Left ventricle myocardium inferior (tissue), 1 donor: Measurements from ENCODE around the gene PAH. TPM values are rescaled to one million over a fixed set of nuclear protein-coding genes. Genes with fewer than 3 reads are reported as not detected.
"Not testable (repeated sequence)": the region's sequence is repeated elsewhere in the genome, so short reads cannot be mapped to it uniquely, and the experiment has no call there.

ENCODE experiments used
- DNase-seq: peaks from one replicate; pipeline ENCODE4 v3.0.0-alpha.2; 2020
- H3K27ac ChIP-seq: fragments of 200-600 bp; replicated peaks from 2 replicates; pipeline ENCODE4 v1.8.0; 2021
- H3K27me3 ChIP-seq: fragments of 200-600 bp; 2 replicates; pipeline ENCODE4 v1.8.0; 2021; ENCODE audit warnings: low read depth
- H3K36me3 ChIP-seq: fragments of 200-600 bp; 2 replicates; pipeline ENCODE4 v1.8.0; 2021
- H3K4me1 ChIP-seq: fragments of 200-600 bp; 2 replicates; pipeline ENCODE4 v1.8.0; 2021
- H3K4me3 ChIP-seq: fragments of 200-600 bp; 2 replicates; pipeline ENCODE4 v1.8.0; 2021; ENCODE audit warnings: mild to moderate bottlenecking, moderate library complexity
- H3K9me3 ChIP-seq: fragments of 200-600 bp; replicated peaks from 2 replicates; pipeline ENCODE4 v1.8.0; 2021
- intact Hi-C: fragments of 100-400 bp; cut with micrococcal nuclease; formaldehyde crosslinking; loops from one replicate; pipeline ENCODE4 v1.11.0; 2022
- total RNA-seq: library from RNA; stranded (reverse); fragmentation: NEBNext Ultra II Directional; extraction: Animal tissue kit (Norgen Biotek cat#: 25700); gene quantifications from one replicate; pipeline ENCODE4 v1.2.1, GENCODE V29; 2021
- TF ChIP-seq, protein P1 (sequence below): fragments of 200-600 bp; IDR thresholded peaks from 2 replicates; pipeline ENCODE4 v1.8.0; 2021; ENCODE audit warnings: antibody characterized with exemption, mild to moderate bottlenecking, borderline replicate concordance
- donor health status: DM: no; HTN: yes; CAD: no; lungs with severe emphysema.

The PAH gene
- total RNA-seq, 1 donor from 2014 or later, result not detected

DNA sequence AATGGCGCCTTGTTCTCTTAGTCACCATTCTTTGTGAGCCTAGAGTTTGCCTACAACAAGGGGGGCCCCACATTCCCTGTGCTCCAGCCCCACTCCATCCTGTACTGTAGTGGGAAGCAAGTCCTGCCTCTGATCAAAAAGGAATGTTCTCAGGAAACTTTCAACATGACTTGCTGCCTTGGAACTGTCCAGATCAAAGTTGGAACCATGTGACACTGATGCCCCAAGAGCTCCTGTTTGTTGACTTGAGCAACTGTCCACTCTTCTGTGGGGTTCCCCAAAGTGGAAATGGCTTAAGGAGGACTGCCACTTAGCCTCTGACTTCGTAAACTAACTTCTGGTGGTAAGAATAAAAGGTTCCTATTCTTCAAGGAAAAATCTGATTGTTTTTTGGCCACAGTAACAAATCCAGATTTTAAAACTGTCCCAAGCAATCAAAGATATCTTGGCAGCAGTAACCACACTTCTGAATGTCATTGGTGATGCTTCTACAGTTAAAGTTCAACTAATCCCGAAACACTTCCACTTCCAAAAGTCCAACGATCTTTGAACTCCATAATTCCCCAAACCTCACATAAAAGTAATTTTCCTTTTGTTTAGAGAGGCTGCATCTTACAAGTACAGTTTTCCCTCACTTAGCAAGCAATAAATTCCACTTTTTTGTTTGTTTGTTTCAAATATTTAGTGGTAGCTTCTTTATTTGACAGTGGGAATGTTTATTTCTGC, 67.2 kb downstream of the PAH start:
- no peak overlapping the region for H3K4me3 ChIP-seq
- DNase-seq, result no peak
- no peaks in the 10 kb centered on the region for H3K4me1 ChIP-seq
- H3K9me3 ChIP-seq, result no peaks in the 10 kb centered on the region
- TF ChIP-seq, protein P1, sequence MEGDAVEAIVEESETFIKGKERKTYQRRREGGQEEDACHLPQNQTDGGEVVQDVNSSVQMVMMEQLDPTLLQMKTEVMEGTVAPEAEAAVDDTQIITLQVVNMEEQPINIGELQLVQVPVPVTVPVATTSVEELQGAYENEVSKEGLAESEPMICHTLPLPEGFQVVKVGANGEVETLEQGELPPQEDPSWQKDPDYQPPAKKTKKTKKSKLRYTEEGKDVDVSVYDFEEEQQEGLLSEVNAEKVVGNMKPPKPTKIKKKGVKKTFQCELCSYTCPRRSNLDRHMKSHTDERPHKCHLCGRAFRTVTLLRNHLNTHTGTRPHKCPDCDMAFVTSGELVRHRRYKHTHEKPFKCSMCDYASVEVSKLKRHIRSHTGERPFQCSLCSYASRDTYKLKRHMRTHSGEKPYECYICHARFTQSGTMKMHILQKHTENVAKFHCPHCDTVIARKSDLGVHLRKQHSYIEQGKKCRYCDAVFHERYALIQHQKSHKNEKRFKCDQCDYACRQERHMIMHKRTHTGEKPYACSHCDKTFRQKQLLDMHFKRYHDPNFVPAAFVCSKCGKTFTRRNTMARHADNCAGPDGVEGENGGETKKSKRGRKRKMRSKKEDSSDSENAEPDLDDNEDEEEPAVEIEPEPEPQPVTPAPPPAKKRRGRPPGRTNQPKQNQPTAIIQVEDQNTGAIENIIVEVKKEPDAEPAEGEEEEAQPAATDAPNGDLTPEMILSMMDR, result no peak
- intact Hi-C loops, result no loop called here
- H3K27ac ChIP-seq, result no peak overlapping the region
- H3K36me3 ChIP-seq, result no peaks in the 10 kb centered on the region
- H3K27me3 ChIP-seq, result peaks cover 12% of the 10 kb centered on the region

DNA sequence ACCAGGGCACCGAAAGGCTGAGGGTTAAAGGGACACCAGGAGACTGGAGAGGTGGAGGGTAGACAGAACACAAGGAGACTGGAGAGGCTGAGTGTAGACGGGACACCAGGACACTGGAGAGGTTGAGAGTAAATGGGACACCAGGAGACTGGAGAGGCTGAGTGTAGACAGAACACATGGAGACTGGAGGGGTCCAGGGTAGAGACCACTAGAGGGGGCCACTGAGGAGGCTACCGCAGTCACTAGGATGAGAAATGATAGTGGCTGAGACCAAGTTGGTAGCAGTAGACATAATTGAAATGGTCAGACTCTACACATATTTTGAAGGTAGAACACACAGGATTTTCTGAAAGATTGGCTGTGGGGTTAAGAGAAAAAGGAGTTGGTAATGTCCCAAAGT, 68.2 kb downstream of the PAH start:
- Histone ChIP-seq H3K27ac (no peak overlapping the region), H3K4me1 (no peaks in the 10 kb centered on the region), H3K9me3 (no peaks in the 10 kb centered on the region), H3K4me3 (no peak overlapping the region), H3K36me3 (no peaks in the 10 kb centered on the region), H3K27me3 (peaks cover 16% of the 10 kb centered on the region)
- TF ChIP-seq, protein P1, result no peak
- intact Hi-C loops, result no loop called here
- no peak for DNase-seq

DNA sequence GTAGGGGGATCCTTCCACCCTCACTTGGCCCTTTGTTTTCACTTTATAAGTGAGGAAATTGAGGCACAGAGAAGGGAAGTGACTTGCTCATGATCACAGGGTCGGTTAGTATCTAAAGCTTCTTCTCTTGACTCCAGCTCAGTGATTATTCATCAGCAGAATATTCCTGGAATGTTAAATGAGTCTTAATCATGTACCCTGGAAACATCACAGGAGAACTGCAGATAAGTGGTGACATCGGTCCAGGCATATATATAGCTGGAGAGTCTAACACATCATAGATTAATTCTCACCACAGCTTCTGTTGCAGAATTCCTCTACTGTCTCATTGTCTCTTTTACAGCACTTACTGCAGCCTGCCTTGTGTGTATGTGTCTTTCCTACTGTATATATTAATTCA, 69.9 kb downstream of the PAH start:
- Histone ChIP-seq H3K4me3 (no peak overlapping the region), H3K36me3 (no peaks in the 10 kb centered on the region), H3K27me3 (peaks cover 16% of the 10 kb centered on the region), H3K4me1 (no peaks in the 10 kb centered on the region), H3K27ac (no peak overlapping the region), H3K9me3 (no peaks in the 10 kb centered on the region)
- no peak for DNase-seq
- TF ChIP-seq, protein P1, result no peak
- intact Hi-C loops, result no loop called here

DNA sequence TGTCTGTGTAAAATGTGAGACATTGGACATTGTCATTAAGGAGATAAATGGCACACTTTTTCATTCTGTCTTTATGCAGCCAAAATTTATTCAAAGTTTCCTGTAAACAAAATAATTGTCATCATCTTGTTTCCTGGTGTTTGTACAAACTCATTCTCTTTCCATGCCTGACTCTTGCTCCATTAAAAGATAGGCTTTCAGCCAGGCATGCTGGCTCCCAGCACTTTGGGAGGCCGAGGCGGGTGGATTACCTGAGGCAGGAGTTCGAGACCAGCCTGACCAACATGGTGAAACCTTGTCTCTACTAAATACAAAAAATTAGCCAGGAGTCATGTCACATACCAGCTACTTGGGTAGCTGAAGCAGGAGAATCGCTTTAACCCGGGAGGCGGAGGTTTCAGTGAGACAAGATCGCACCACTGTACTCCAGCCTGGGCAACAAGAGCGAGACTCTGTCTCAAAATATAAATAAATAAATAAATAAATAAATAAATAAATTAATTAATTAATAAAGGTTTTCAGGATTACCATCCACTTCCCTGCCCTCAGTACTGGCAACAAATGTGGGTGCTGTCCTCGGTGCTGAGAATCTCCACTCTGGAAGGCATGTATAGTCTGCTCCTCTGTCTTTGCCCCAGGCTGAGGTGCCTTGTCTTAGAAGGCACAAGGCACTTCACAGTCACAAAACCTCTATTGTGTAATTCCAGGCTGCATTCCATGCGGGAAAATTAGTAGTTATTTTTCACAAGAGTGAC, 83.2 kb downstream of the PAH start:
- H3K27ac ChIP-seq, result no peak overlapping the region
- no peaks in the 10 kb centered on the region for H3K4me1 ChIP-seq
- DNase-seq, result no peak
- no peaks in the 10 kb centered on the region for H3K27me3 ChIP-seq
- intact Hi-C loops, result no loop called here
- H3K9me3 ChIP-seq, result no peaks in the 10 kb centered on the region
- H3K36me3 ChIP-seq, result no peaks in the 10 kb centered on the region
- TF ChIP-seq, protein P1, result no peak
- H3K4me3 ChIP-seq, result no peak overlapping the region

DNA sequence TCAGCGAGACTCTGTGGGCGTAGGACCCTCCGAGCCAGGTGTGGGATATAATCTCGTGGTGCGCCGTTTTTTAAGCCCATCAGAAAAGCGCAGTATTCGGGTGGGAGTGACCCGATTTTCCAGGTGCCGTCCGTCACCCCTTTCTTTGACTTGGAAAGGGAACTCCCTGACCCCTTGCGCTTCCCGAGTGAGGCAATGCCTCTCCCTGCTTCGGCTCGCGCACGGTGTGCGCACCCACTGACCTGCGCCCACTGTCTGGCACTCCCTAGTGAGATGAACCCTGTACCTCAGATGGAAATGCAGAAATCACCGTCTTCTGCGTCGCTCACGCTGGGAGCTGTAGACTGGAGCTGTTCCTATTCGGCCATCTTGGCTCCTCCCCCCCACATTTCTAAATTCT, 84.2 kb downstream of the PAH start:
- H3K4me1 ChIP-seq, intact Hi-C loops, DNase-seq: not testable (repeated sequence)

More for the DNA sequence above, 84.2 kb downstream of the PAH start:
- not testable (repeated sequence) for H3K27ac ChIP-seq, H3K9me3 ChIP-seq, H3K4me3 ChIP-seq, H3K36me3 ChIP-seq, H3K27me3 ChIP-seq
